CD14-positive monocyte (primary cell): ENCODE measurements around the gene RBKS. TPM values are rescaled to one million over a fixed set of nuclear protein-coding genes. Genes with fewer than 3 reads are reported as not detected.
"Not testable (repeated sequence)": the region's sequence is repeated elsewhere in the genome, so short reads cannot be mapped to it uniquely, and the experiment has no call there.

Experiments used
- DNase-seq, 3 donors: peaks; one replicate each; pipeline ENCODE4 v3.0.0-alpha.2; 2011 to 2022
- H2AFZ ChIP-seq: 2 replicates; pipeline ENCODE4 v1.6.0; 2012; ENCODE audit warnings: mild to moderate bottlenecking, low read depth, low read length, inconsistent platforms; ENCODE audit not compliant: insufficient read depth, poor library complexity, severe bottlenecking
- H3K27ac ChIP-seq, 2 donors: 1 replicate in 1 of 2; 2 replicates in 1 of 2; pipeline ENCODE4 v1.5.1; 2012 to 2013; ENCODE audit warnings: low read length in 2 of 2, control low read depth in 1 of 2, inconsistent platforms in 1 of 2, low read depth in 1 of 2, mild to moderate bottlenecking in 1 of 2
- H3K27me3 ChIP-seq, 2 donors: one replicate each; pipeline versions ENCODE4 v1.6.0 to v1.6.1; 2011 to 2013; ENCODE audit warnings: low read length in 2 of 2; ENCODE audit not compliant: control insufficient read depth in 2 of 2, insufficient read depth in 2 of 2
- H3K36me3 ChIP-seq, 2 donors: replicated peaks in 1 of 2; 1 replicate in 1 of 2; 2 replicates in 1 of 2; pipeline versions ENCODE4 v1.5.1 to v1.6.1; 2012 to 2013; ENCODE audit warnings: low read length in 2 of 2, control low read depth in 1 of 2, inconsistent platforms in 1 of 2, mild to moderate bottlenecking in 1 of 2; ENCODE audit not compliant: insufficient read depth in 2 of 2, control insufficient read depth in 1 of 2
- H3K4me1 ChIP-seq, 2 donors: 1 replicate in 1 of 2; 2 replicates in 1 of 2; pipeline versions ENCODE4 v1.5.1 to v1.6.1; 2012 to 2013; ENCODE audit warnings: low read length in 2 of 2, control low read depth in 1 of 2, inconsistent platforms in 1 of 2, mild to moderate bottlenecking in 1 of 2, moderate library complexity in 1 of 2; ENCODE audit not compliant: insufficient read depth in 2 of 2, control insufficient read depth in 1 of 2
- H3K4me2 ChIP-seq: replicated peaks from 2 replicates; pipeline ENCODE3; 2012; ENCODE audit warnings: low read length, moderate library complexity, mild to moderate bottlenecking; ENCODE audit not compliant: poor library complexity, severe bottlenecking; ENCODE audit errors: extremely low read depth
- H3K4me3 ChIP-seq, 3 experiments: fragments of 200-600 bp in 1 of 3; sonication (generic) in 1 of 3; replicated peaks in 1 of 3; 1 replicate in 2 of 3; 2 replicates in 1 of 3; pipeline ENCODE4 v1.5.1; 2011 to 2013; ENCODE audit warnings: low read length in 3 of 3, mild to moderate bottlenecking in 3 of 3, control low read depth in 2 of 3, low read depth in 2 of 3, inconsistent platforms in 1 of 3, moderate library complexity in 1 of 3
- H3K79me2 ChIP-seq: 2 replicates; pipeline ENCODE4 v1.6.0; 2012; ENCODE audit warnings: mild to moderate bottlenecking, control low read depth, inconsistent platforms, low read length, moderate library complexity; ENCODE audit not compliant: insufficient read depth
- H3K9ac ChIP-seq: 2 replicates; pipeline ENCODE4 v1.6.0; 2017; ENCODE audit warnings: low read length, mild to moderate bottlenecking; ENCODE audit not compliant: insufficient read depth, poor library complexity, severe bottlenecking
- H3K9me3 ChIP-seq, 2 donors: replicated peaks in 1 of 2; 1 replicate in 1 of 2; 2 replicates in 1 of 2; pipeline versions ENCODE4 v1.5.1 to v1.6.1; 2012 to 2013; ENCODE audit warnings: low read length in 2 of 2, control low read depth in 1 of 2; ENCODE audit not compliant: control insufficient read depth in 1 of 2, insufficient read depth in 1 of 2
- H4K20me1 ChIP-seq: 2 replicates; pipeline ENCODE4 v1.6.0; 2012; ENCODE audit warnings: mild to moderate bottlenecking, low read length, control low read depth, moderate library complexity; ENCODE audit not compliant: insufficient read depth
- H3K27ac Mint-ChIP-seq, 7 donors: one replicate each; pipeline ENCODE4 v1.8.0; 2020; ENCODE audit warnings: mild to moderate bottlenecking in 7 of 7, mixed read lengths in 7 of 7, moderate library complexity in 6 of 7, inconsistent platforms in 2 of 7
- H3K27me3 Mint-ChIP-seq, 3 donors: one replicate each; pipeline ENCODE4 v1.8.0; 2021 to 2022; ENCODE audit warnings: low read depth in 3 of 3, mild to moderate bottlenecking in 3 of 3, mixed read lengths in 3 of 3, moderate library complexity in 3 of 3, inconsistent platforms in 1 of 3
- H3K36me3 Mint-ChIP-seq, 2 donors: one replicate each; pipeline ENCODE4 v1.8.0; 2020; ENCODE audit warnings: mixed read lengths in 2 of 2, inconsistent platforms in 1 of 2, mild to moderate bottlenecking in 1 of 2
- H3K4me1 Mint-ChIP-seq: one replicate; pipeline ENCODE4 v1.8.0; 2020; ENCODE audit warnings: mild to moderate bottlenecking, mixed read lengths
- H3K4me3 Mint-ChIP-seq, 2 donors: one replicate each; pipeline ENCODE4 v1.8.0; 2020; ENCODE audit warnings: mild to moderate bottlenecking in 2 of 2, mixed read lengths in 2 of 2, moderate library complexity in 1 of 2
- H3K9me3 Mint-ChIP-seq, 7 donors: one replicate each; pipeline ENCODE4 v1.8.0; 2020 to 2022; ENCODE audit warnings: mixed read lengths in 7 of 7, mild to moderate bottlenecking in 6 of 7, moderate library complexity in 6 of 7, inconsistent platforms in 2 of 7
- CTCF ChIP-seq: fragments of 200-600 bp; IDR thresholded peaks from one replicate; pipeline ENCODE4 v1.8.0; 2022; ENCODE audit warnings: antibody characterized with exemption, mild to moderate bottlenecking
- WGBS: methylation state at CpG from one replicate; pipeline ENCODE4 v1.1.5; 2013; ENCODE audit warnings: missing lambda C conversion rate; ENCODE audit not compliant: insufficient coverage; 5-methylcytosine and 5-hydroxymethylcytosine counted together
- intact Hi-C, 2 donors: fragments of 100-400 bp; cut with micrococcal nuclease; formaldehyde crosslinking; loops; one replicate each; pipeline versions ENCODE4 v1.15.0 to v1.15.1; 2023
- polyA plus RNA-seq, 3 donors: library from polyadenylated mRNA; depleted of rRNA in 1 of 3; unstranded in 2 of 3; stranded (reverse) in 1 of 3; fragments of 300-500 nt in 2 of 3; fragments of >200 nt in 1 of 3; fragmentation: Illumina TruSeq in 2 of 3; gene quantifications; 1 replicate in 2 of 3; 2 replicates in 1 of 3; pipeline ENCODE4 v1.2.3, GENCODE V29; 2012 to 2021

Gene RBKS
- polyA plus RNA-seq, 3 donors: 3.9 to 39.1 (median 4.3) TPM

- H3K27ac Mint-ChIP-seq: peak overlapping the region; percentile 69 to 89 (median 83)
- peak overlapping the region; percentile 84 for H2AFZ ChIP-seq
Measured at GRCh38 chr2:27765621-27766286, 124.4 kb downstream of the RBKS start.

GRCh38 chr2:27764526-27764925 is 125.7 kb downstream of the RBKS start:
- intact Hi-C loops, H3K9me3 ChIP-seq, H3K36me3 Mint-ChIP-seq, H3K9ac ChIP-seq, H3K27me3 Mint-ChIP-seq, H3K79me2 ChIP-seq, H3K36me3 ChIP-seq, H4K20me1 ChIP-seq, H2AFZ ChIP-seq, H3K27me3 ChIP-seq, H3K4me3 ChIP-seq, H3K9me3 Mint-ChIP-seq: not testable (repeated sequence)
- Histone ChIP-seq H3K4me1 (peaks cover 32 to 48% of the 10 kb centered on the region in 2 donors), H3K27ac (peak overlapping the region; percentile 47 to 53), H3K4me2 (peak overlapping the region; percentile 5)
- Mint-ChIP-seq H3K27ac (peak overlapping the region; percentile 80 to 91 (median 90)), H3K4me3 (peak overlapping the region in 1 of 2 donors; percentile 27), H3K4me1 (peaks cover 50% of the 10 kb centered on the region)
- no CpG with 5 or more reads among the region's 3 CpGs for WGBS
- DNase-seq: peak; percentile 36 to 64 (median 60)

More at GRCh38 chr2:27765621-27766286, 124.4 kb downstream of the RBKS start:
- 26% methylated on average over 20 of the region's 29 CpGs for WGBS
- Histone ChIP-seq H3K4me1 (peaks cover 32 to 43% of the 10 kb centered on the region in 2 donors), H3K4me2 (peak overlapping the region; percentile 68), H3K79me2 (peaks cover 2% of the 10 kb centered on the region), H3K27ac (peak overlapping the region; percentile 47 to 65), H4K20me1 (no peaks in the 10 kb centered on the region), H3K27me3 (no peaks in the 10 kb centered on the region), H3K9ac (peak overlapping the region; percentile 30), H3K4me3 (peak overlapping the region; percentile 24 to 63 (median 38)), H3K9me3 (no peaks in the 10 kb centered on the region), H3K36me3 (no peaks in the 10 kb centered on the region)
- intact Hi-C loops: no loop called here
- Mint-ChIP-seq H3K4me1 (peaks cover 46% of the 10 kb centered on the region), H3K4me3 (peak overlapping the region; percentile 71 to 87), H3K27me3 (peaks cover 0 to 2% (median 0%) of the 10 kb centered on the region in 3 donors), H3K9me3 (no peaks in the 10 kb centered on the region), H3K36me3 (peaks cover 0 to 2% of the 10 kb centered on the region in 2 donors)
- TF ChIP-seq CTCF: no peak
- DNase-seq: peak; percentile 38 to 77 (median 57)
